COR-L47 (cell line): ENCODE results near the gene RASA3.
A peak's percentile ranks its signal among the peaks of the same experiment; 100 is the strongest.
"Not testable (repeated sequence)": the region's sequence is repeated elsewhere in the genome, so short reads cannot be mapped to it uniquely, and the experiment has no call there.

Experiments used
- DNase-seq: peaks from one replicate; lab custom pipeline; 2025; lab: John Stamatoyannopoulos, UW

The RASA3 gene

GRCh38 chr13:114002009-114002544, 130.3 kb downstream of the RASA3 start:
- DNase-seq: no peak

- no peak for DNase-seq
Observed at GRCh38 chr13:114001331-114002008, 131.0 kb downstream of the RASA3 start.

- DNase-seq: no peak
Observed at GRCh38 chr13:114000151-114001040, 132.0 kb downstream of the RASA3 start.

GRCh38 chr13:113999618-113999910, 132.9 kb downstream of the RASA3 start:
- no peak for DNase-seq

- DNase-seq: no peak
Observed at GRCh38 chr13:113998781-113999617, 133.4 kb downstream of the RASA3 start.

GRCh38 chr13:113997845-113998751, 134.3 kb downstream of the RASA3 start:
- DNase-seq: no peak

GRCh38 chr13:113996912-113997745, 135.3 kb downstream of the RASA3 start:
- DNase-seq: no peak

- DNase-seq: no peak
Observed at GRCh38 chr13:113996081-113996911, 136.1 kb downstream of the RASA3 start.

GRCh38 chr13:113995051-113995601, 137.3 kb downstream of the RASA3 start:
- DNase-seq: no peak

GRCh38 chr13:113992276-113993005, 140.0 kb downstream of the RASA3 start:
- DNase-seq: no peak

GRCh38 chr13:113991676-113992179, 140.7 kb downstream of the RASA3 start:
- DNase-seq: no peak

- peak; percentile 69 for DNase-seq
Observed at GRCh38 chr13:113991191-113991669, 141.2 kb downstream of the RASA3 start.

GRCh38 chr13:113990321-113990837, 142.0 kb downstream of the RASA3 start:
- DNase-seq: no peak

- DNase-seq: no peak
Observed at GRCh38 chr13:113989585-113990300, 142.7 kb downstream of the RASA3 start.

- not testable (repeated sequence) for DNase-seq
Observed at GRCh38 chr13:113988859-113989258, 143.6 kb downstream of the RASA3 start.

GRCh38 chr13:113982296-113982661, 150.1 kb downstream of the RASA3 start:
- no peak for DNase-seq
